B cell (primary cell): ENCODE data around the gene RPL13. TPM values are rescaled to one million over a fixed set of nuclear protein-coding genes. Genes with fewer than 3 reads are reported as not detected.

ENCODE experiments used
- ATAC-seq: fragments of 200-7000 bp; cut with Tn5 transposase; one replicate; pipeline ENCODE4 v1.10.0; 2021; ENCODE audit warnings: low read depth, mild to moderate bottlenecking, moderate number of reproducible peaks, moderate library complexity
- CTCF ChIA-PET: fragments of 350-600 bp; sonication (Branson Sonifier 250); formaldehyde crosslinking; loops from one replicate; lab custom pipeline; 2021; ENCODE audit warnings: antibody characterized with exemption, inconsistent platforms; lab: Charles Lee
- POLR2A ChIA-PET: fragments of 350-600 bp; sonication (Branson Sonifier 250); formaldehyde crosslinking; loops from one replicate; lab custom pipeline; 2021; ENCODE audit warnings: antibody characterized with exemption; lab: Charles Lee
- DNase-seq: peaks from one replicate; pipeline ENCODE4 v3.0.0; 2013
- H2AFZ ChIP-seq: 2 replicates; pipeline ENCODE4 v1.6.1; 2012; ENCODE audit warnings: mild to moderate bottlenecking, low read depth, low read length; ENCODE audit not compliant: insufficient read depth, poor library complexity, severe bottlenecking
- H3K27ac ChIP-seq, 2 donors: 1 replicate in 1 of 2; 2 replicates in 1 of 2; pipeline ENCODE4 v1.5.1; 2012 to 2013; ENCODE audit warnings: low read length in 2 of 2, mild to moderate bottlenecking in 2 of 2, moderate library complexity in 1 of 2
- H3K27me3 ChIP-seq, 4 experiments: fragments of 200-600 bp in 1 of 4; sonication (generic) in 1 of 4; replicated peaks in 1 of 4; 1 replicate in 2 of 4; 2 replicates in 2 of 4; pipeline versions ENCODE4 v1.6.1 to v1.7.0; 2013 to 2016; ENCODE audit warnings: low read length in 3 of 4, mild to moderate bottlenecking in 2 of 4, mixed read lengths in 1 of 4, moderate library complexity in 1 of 4; ENCODE audit not compliant: insufficient read depth in 4 of 4, control insufficient read depth in 3 of 4; ENCODE audit errors: control extremely low read depth in 1 of 4
- H3K36me3 ChIP-seq, 2 experiments: replicated peaks in 1 of 2; 1 replicate in 1 of 2; 2 replicates in 1 of 2; pipeline versions ENCODE4 v1.6.1 to v1.7.1; 2013; ENCODE audit warnings: low read length in 1 of 2; ENCODE audit not compliant: insufficient read depth in 2 of 2, control insufficient read depth in 1 of 2; ENCODE audit errors: control extremely low read depth in 1 of 2, extremely low read depth in 1 of 2
- H3K4me1 ChIP-seq, 2 donors: fragments of 200-600 bp in 1 of 2; sonication (generic) in 1 of 2; 1 replicate in 1 of 2; 2 replicates in 1 of 2; pipeline versions ENCODE4 v1.5.1 to v1.6.1; 2013 to 2017; ENCODE audit warnings: low read length in 2 of 2; ENCODE audit not compliant: control insufficient read depth in 2 of 2, insufficient read depth in 2 of 2
- H3K4me2 ChIP-seq: replicated peaks from 2 replicates; pipeline ENCODE3; 2012; ENCODE audit warnings: mild to moderate bottlenecking, low read depth, low read length; ENCODE audit not compliant: poor library complexity, severe bottlenecking
- H3K4me3 ChIP-seq, 5 experiments: fragments of 200-600 bp in 1 of 5; sonication (generic) in 1 of 5; 1 replicate in 3 of 5; 2 replicates in 2 of 5; pipeline versions ENCODE4 v1.5.1 to v1.7.0; 2011 to 2016; ENCODE audit warnings: low read length in 4 of 5, mild to moderate bottlenecking in 4 of 5, low read depth in 2 of 5, control low read depth in 1 of 5, moderate library complexity in 1 of 5; ENCODE audit not compliant: insufficient read depth in 1 of 5; ENCODE audit errors: control extremely low read depth in 1 of 5, extremely low read depth in 1 of 5
- H3K79me2 ChIP-seq: fragments of 200-600 bp; sonication (generic); one replicate; pipeline ENCODE4 v1.6.0; 2016; ENCODE audit warnings: low read length; ENCODE audit not compliant: control insufficient read depth, insufficient read depth
- H3K9ac ChIP-seq: fragments of 200-600 bp; sonication (generic); 2 replicates; pipeline ENCODE4 v1.6.1; 2017; ENCODE audit warnings: mild to moderate bottlenecking, low read length, moderate library complexity
- H3K9me3 ChIP-seq, 3 donors: one replicate each; pipeline versions ENCODE4 v1.6.1 to v1.7.1; 2013; ENCODE audit warnings: low read length in 2 of 3; ENCODE audit not compliant: control insufficient read depth in 2 of 3, insufficient read depth in 1 of 3; ENCODE audit errors: control extremely low read depth in 1 of 3
- H4K20me1 ChIP-seq: 2 replicates; pipeline ENCODE4 v1.6.0; 2012; ENCODE audit warnings: mild to moderate bottlenecking, low read length; ENCODE audit not compliant: insufficient read depth, control insufficient read depth, poor library complexity, severe bottlenecking
- H3K27ac Mint-ChIP-seq: one replicate; pipeline ENCODE4 v1.8.0; 2021; ENCODE audit warnings: mixed read lengths
- H3K27me3 Mint-ChIP-seq: one replicate; pipeline ENCODE4 v1.8.0; 2021; ENCODE audit warnings: mixed read lengths
- H3K4me1 Mint-ChIP-seq: one replicate; pipeline ENCODE4 v1.8.0; 2021; ENCODE audit warnings: mixed read lengths
- H3K4me3 Mint-ChIP-seq: one replicate; pipeline ENCODE4 v1.8.0; 2021; ENCODE audit warnings: mixed read lengths
- H3K9me3 Mint-ChIP-seq: one replicate; pipeline ENCODE4 v1.8.0; 2022; ENCODE audit warnings: mixed read lengths; ENCODE audit not compliant: insufficient read depth
- CTCF ChIP-seq: fragments of 200-600 bp; IDR thresholded peaks from one replicate; pipeline ENCODE4 v1.8.0; 2022; ENCODE audit warnings: antibody characterized with exemption, mild to moderate bottlenecking
- EZH2 ChIP-seq: IDR thresholded peaks from 2 replicates; pipeline ENCODE4 v1.6.1; 2012; ENCODE audit warnings: borderline replicate concordance, low read depth, mild to moderate bottlenecking, moderate library complexity, low read length; ENCODE audit not compliant: insufficient read depth, poor library complexity, severe bottlenecking
- WGBS: methylation state at CpG from one replicate; pipeline ENCODE4 v1.1.5; 2013; ENCODE audit warnings: missing lambda C conversion rate; ENCODE audit not compliant: insufficient coverage; 5-methylcytosine and 5-hydroxymethylcytosine counted together
- intact Hi-C: fragments of 100-400 bp; cut with micrococcal nuclease; formaldehyde crosslinking; loops from one replicate; pipeline ENCODE4 v1.10.0; 2022
- polyA plus RNA-seq: library from polyadenylated mRNA; depleted of rRNA; stranded (reverse); fragments of >200 nt; gene quantifications from 2 replicates; pipeline ENCODE4 v1.2.3, GENCODE V29; 2012
- total RNA-seq, 2 donors: library from RNA; stranded (reverse); fragments of 120-200 nt in 1 of 2; gene quantifications; 1 replicate in 1 of 2; 2 replicates in 1 of 2; pipeline versions ENCODE4 v1.2.3 to v1.2.4, GENCODE V29; 2013 to 2022

RPL13 gene
- total and polyA plus RNA-seq, 2 donors (not counting 1 experiment from before 2014, with no cell fraction given) = 3,184 to 11,676 TPM

- Mint-ChIP-seq H3K27ac (no peak overlapping the region), H3K4me1 (peaks cover 34% of the 10 kb centered on the region), H3K27me3 (peaks cover 14% of the 10 kb centered on the region), H3K4me3 (no peak overlapping the region), H3K9me3 (no peaks in the 10 kb centered on the region)
- 93% methylated on average over 19 of the region's 23 CpGs for WGBS
- intact Hi-C loops = loop anchor here (10.0 kb wide), 1 partner anchor 885 kb away; the partner anchor contains the start of gene SNAI3
- Histone ChIP-seq H3K9ac (no peak overlapping the region), H3K27me3 (peaks cover 0 to 17% (median 4%) of the 10 kb centered on the region in 4 experiments), H3K4me3 (no peak overlapping the region), H3K79me2 (no peaks in the 10 kb centered on the region), H2AFZ (no peak overlapping the region), H3K36me3 (peaks cover 0 to 4% of the 10 kb centered on the region in 2 experiments), H3K27ac (no peak overlapping the region), H3K9me3 (no peaks in the 10 kb centered on the region), H4K20me1 (peaks cover 16% of the 10 kb centered on the region), H3K4me1 (peaks cover 34 to 36% of the 10 kb centered on the region in 2 donors), H3K4me2 (no peak overlapping the region)
- no peak for TF ChIP-seq EZH2
- TF ChIP-seq CTCF = no peak
- POLR2A ChIA-PET = interaction anchor here (0.7 kb wide), 1 partner anchor 130 kb away, joined by 4 read pairs; no protein-coding TSS in a partner anchor
- ATAC-seq = no peak
- DNase-seq = no peak
- CTCF ChIA-PET = no interaction called here
Measured at GRCh38 chr16:89569506-89570341, 9.2 kb downstream of the RPL13 start.

GRCh38 chr16:89570342-89570923 lies 10.0 kb downstream of the RPL13 start:
- no peaks in the 10 kb centered on the region for H3K9me3 Mint-ChIP-seq
- Histone ChIP-seq H3K79me2 (no peaks in the 10 kb centered on the region), H2AFZ (no peak overlapping the region), H3K9ac (no peak overlapping the region), H3K27me3 (peaks cover 0 to 23% (median 5%) of the 10 kb centered on the region in 4 experiments), H3K27ac (no peak overlapping the region), H3K4me1 (peaks cover 33 to 35% of the 10 kb centered on the region in 2 donors), H3K36me3 (no peaks in the 10 kb centered on the region), H3K4me3 (no peak overlapping the region), H3K4me2 (no peak overlapping the region), H4K20me1 (peaks cover 13% of the 10 kb centered on the region), H3K9me3 (no peaks in the 10 kb centered on the region)
- peaks cover 27% of the 10 kb centered on the region for H3K4me1 Mint-ChIP-seq
- ChIA-PET CTCF (no interaction called here), POLR2A (no interaction called here)
- ATAC-seq (no peak), DNase-seq (no peak)
- TF ChIP-seq CTCF (no peak), EZH2 (no peak)
- peaks cover 14% of the 10 kb centered on the region for H3K27me3 Mint-ChIP-seq
- H3K27ac Mint-ChIP-seq = no peak overlapping the region
- 92% methylated on average over 30 of the region's 30 CpGs for WGBS
- intact Hi-C loops = no loop called here
- no peak overlapping the region for H3K4me3 Mint-ChIP-seq
